HAP-1 (cell line): ENCODE measurements around the gene CXADR.
"Not testable (repeated sequence)": the region's sequence is repeated elsewhere in the genome, so short reads cannot be mapped to it uniquely, and the experiment has no call there.

Experiments
- DNase-seq, 2 experiments: peaks; one replicate each; pipeline ENCODE4 v3.0.0-alpha.2; 2016 to 2020; ENCODE audit warnings: low spot score in 2 of 2
- H3K27me3 ChIP-seq: fragments of 250-450 bp; sonication (Bioruptor Pico); 2 replicates; pipeline ENCODE4 v1.5.1; 2020; ENCODE audit warnings: low read depth, mild to moderate bottlenecking, moderate library complexity
- H3K36me3 ChIP-seq: fragments of 250-450 bp; sonication (Bioruptor Pico); replicated peaks from 2 replicates; pipeline ENCODE4 v1.5.1; 2020; ENCODE audit warnings: mild to moderate bottlenecking
- H3K4me1 ChIP-seq: fragments of 250-450 bp; sonication (Bioruptor Pico); 2 replicates; pipeline ENCODE4 v1.5.1; 2020; ENCODE audit warnings: mild to moderate bottlenecking
- H3K4me3 ChIP-seq: fragments of 250-450 bp; sonication (Bioruptor Pico); 2 replicates; pipeline ENCODE4 v1.5.1; 2020; ENCODE audit warnings: mild to moderate bottlenecking, moderate library complexity
- H3K9me3 ChIP-seq: fragments of 250-450 bp; sonication (Bioruptor Pico); 2 replicates; pipeline ENCODE4 v1.5.1; 2020; ENCODE audit warnings: mild to moderate bottlenecking, moderate library complexity
- in situ Hi-C: fragments of 300-500 bp; cut with MboI; formaldehyde crosslinking; loops from 3 replicates; pipeline ENCODE4 v1.14.3; 2020; ENCODE audit warnings: low sequenced_read_pairs, inconsistent platforms, mixed read lengths

The CXADR gene

GRCh38 chr21:17491716-17492414 is 21.0 kb upstream of the CXADR start:
- H3K9me3 ChIP-seq: no peaks in the 10 kb centered on the region
- H3K4me3 ChIP-seq: no peak overlapping the region
- in situ Hi-C loops: no loop called here
- H3K36me3 ChIP-seq: no peaks in the 10 kb centered on the region
- DNase-seq: no peak
- H3K27me3 ChIP-seq: peaks cover 13% of the 10 kb centered on the region
- H3K4me1 ChIP-seq: no peaks in the 10 kb centered on the region

GRCh38 chr21:17492415-17493168 is 20.3 kb upstream of the CXADR start:
- in situ Hi-C loops: no loop called here
- Histone ChIP-seq H3K27me3 (peaks cover 16% of the 10 kb centered on the region), H3K4me1 (no peaks in the 10 kb centered on the region), H3K9me3 (no peaks in the 10 kb centered on the region), H3K36me3 (no peaks in the 10 kb centered on the region), H3K4me3 (no peak overlapping the region)
- no peak for DNase-seq

GRCh38 chr21:17494051-17494450 is 18.8 kb upstream of the CXADR start:
- no peaks in the 10 kb centered on the region for H3K4me1 ChIP-seq
- H3K4me3 ChIP-seq: no peak overlapping the region
- H3K36me3 ChIP-seq: no peaks in the 10 kb centered on the region
- in situ Hi-C loops: no loop called here
- no peaks in the 10 kb centered on the region for H3K9me3 ChIP-seq
- H3K27me3 ChIP-seq: peaks cover 9% of the 10 kb centered on the region
- no peak for DNase-seq

GRCh38 chr21:17495680-17496079 is 17.2 kb upstream of the CXADR start:
- in situ Hi-C loops: no loop called here
- H3K36me3 ChIP-seq: no peaks in the 10 kb centered on the region
- H3K27me3 ChIP-seq: peaks cover 9% of the 10 kb centered on the region
- H3K4me1 ChIP-seq: no peaks in the 10 kb centered on the region
- H3K4me3 ChIP-seq: no peak overlapping the region
- H3K9me3 ChIP-seq: no peaks in the 10 kb centered on the region
- DNase-seq: no peak

- H3K27me3 ChIP-seq: peaks cover 9% of the 10 kb centered on the region
- H3K9me3 ChIP-seq: no peaks in the 10 kb centered on the region
- H3K4me1 ChIP-seq: peaks cover 3% of the 10 kb centered on the region; the same call in 1 of the 2 replicates
- H3K4me3 ChIP-seq: no peak overlapping the region
- in situ Hi-C loops: no loop called here
- no peaks in the 10 kb centered on the region for H3K36me3 ChIP-seq
- DNase-seq: no peak
Observed at GRCh38 chr21:17497316-17497715, 15.5 kb upstream of the CXADR start.

GRCh38 chr21:17498586-17498985 is 14.3 kb upstream of the CXADR start:
- in situ Hi-C loops: no loop called here
- Histone ChIP-seq H3K4me3 (no peak overlapping the region), H3K27me3 (peaks cover 13% of the 10 kb centered on the region), H3K9me3 (no peaks in the 10 kb centered on the region), H3K4me1 (peaks cover 3% of the 10 kb centered on the region; the same call in 1 of the 2 replicates), H3K36me3 (no peaks in the 10 kb centered on the region)
- no peak for DNase-seq

- H3K4me1 ChIP-seq: peaks cover 3% of the 10 kb centered on the region; the same call in 1 of the 2 replicates
- H3K36me3 ChIP-seq: no peaks in the 10 kb centered on the region
- in situ Hi-C loops: no loop called here
- DNase-seq: peak; percentile 25 to 42
- H3K9me3 ChIP-seq: no peaks in the 10 kb centered on the region
- H3K4me3 ChIP-seq: no peak overlapping the region
- H3K27me3 ChIP-seq: peaks cover 10% of the 10 kb centered on the region
Observed at GRCh38 chr21:17501107-17502006, 11.5 kb upstream of the CXADR start.

GRCh38 chr21:17502985-17503384 is 9.9 kb upstream of the CXADR start:
- DNase-seq, H3K27me3 ChIP-seq, H3K4me1 ChIP-seq, H3K9me3 ChIP-seq, H3K4me3 ChIP-seq, H3K36me3 ChIP-seq, in situ Hi-C loops: not testable (repeated sequence)

GRCh38 chr21:17506951-17507350 is 5.9 kb upstream of the CXADR start:
- in situ Hi-C loops: no loop called here
- DNase-seq: no peak
- Histone ChIP-seq H3K9me3 (no peaks in the 10 kb centered on the region), H3K36me3 (no peaks in the 10 kb centered on the region), H3K4me3 (no peak overlapping the region), H3K4me1 (no peaks in the 10 kb centered on the region; the same call in 1 of the 2 replicates), H3K27me3 (peaks cover 11% of the 10 kb centered on the region; the same call in 1 of the 2 replicates)

GRCh38 chr21:17507591-17507990 is 5.3 kb upstream of the CXADR start:
- no peak overlapping the region for H3K4me3 ChIP-seq
- H3K4me1 ChIP-seq: peaks cover 3% of the 10 kb centered on the region
- DNase-seq: no peak
- no peaks in the 10 kb centered on the region for H3K36me3 ChIP-seq
- in situ Hi-C loops: no loop called here
- H3K9me3 ChIP-seq: no peaks in the 10 kb centered on the region
- peaks cover 11% of the 10 kb centered on the region; the same call in 1 of the 2 replicates for H3K27me3 ChIP-seq

- Histone ChIP-seq H3K4me3 (peak overlapping the region; percentile 63), H3K36me3 (no peaks in the 10 kb centered on the region), H3K4me1 (peaks cover 7% of the 10 kb centered on the region), H3K27me3 (peaks cover 5% of the 10 kb centered on the region; the same call in 1 of the 2 replicates), H3K9me3 (no peaks in the 10 kb centered on the region)
- DNase-seq: peak; percentile 27 to 56
- in situ Hi-C loops: no loop called here
Observed at GRCh38 chr21:17513214-17514123, 626 bp downstream of the CXADR start.

GRCh38 chr21:17514124-17514845 is 1.4 kb downstream of the CXADR start:
- Histone ChIP-seq H3K4me1 (peaks cover 7% of the 10 kb centered on the region), H3K27me3 (peaks cover 5% of the 10 kb centered on the region; the same call in 1 of the 2 replicates), H3K4me3 (peak overlapping the region; percentile 63), H3K9me3 (no peaks in the 10 kb centered on the region), H3K36me3 (no peaks in the 10 kb centered on the region)
- in situ Hi-C loops: no loop called here
- DNase-seq: peak; percentile 44 to 83
